Peyer's patch (tissue), 4 donors: Measurements from ENCODE around the gene LARP1. TPM values are rescaled to one million over a fixed set of nuclear protein-coding genes. Genes with fewer than 3 reads are reported as not detected.
"Not testable (repeated sequence)": the region's sequence is repeated elsewhere in the genome, so short reads cannot be mapped to it uniquely, and the experiment has no call there.

ENCODE experiments used
- DNase-seq, 3 donors: peaks; one replicate each; pipeline ENCODE4 v3.0.0-alpha.2; 2017 to 2019
- H3K27ac ChIP-seq, 4 donors: fragments of 200-600 bp; sonication (generic); one replicate each; pipeline ENCODE4 v1.5.1; 2016 to 2019
- H3K27me3 ChIP-seq, 2 donors: fragments of 200-600 bp; sonication (generic); one replicate each; pipeline ENCODE4 v1.5.1; 2019
- H3K36me3 ChIP-seq, 3 donors: fragments of 200-600 bp; sonication (generic); one replicate each; pipeline ENCODE4 v1.5.1; 2016 to 2019
- H3K4me1 ChIP-seq, 4 donors: fragments of 200-600 bp; sonication (generic); one replicate each; pipeline ENCODE4 v1.5.1; 2016 to 2019
- H3K4me3 ChIP-seq, 4 donors: fragments of 200-600 bp; sonication (generic); 1 replicate in 3 of 4; 2 replicates in 1 of 4; pipeline ENCODE4 v1.5.1; 2016 to 2019; ENCODE audit warnings: mild to moderate bottlenecking in 1 of 4
- H3K9me3 ChIP-seq, 4 donors: fragments of 200-600 bp; sonication (generic); one replicate each; pipeline ENCODE4 v1.5.1; 2016 to 2019; ENCODE audit warnings: mild to moderate bottlenecking in 1 of 4
- POLR2A ChIP-seq, 2 donors: fragments of 450-650 bp; IDR thresholded peaks; one replicate each; pipeline ENCODE4 v1.5.1; 2017; ENCODE audit warnings: antibody characterized with exemption in 2 of 2, mild to moderate bottlenecking in 2 of 2, moderate library complexity in 2 of 2
- total RNA-seq, 4 donors: library from RNA; depleted of rRNA; stranded (reverse); fragments of >200 nt; gene quantifications; one replicate each; pipeline ENCODE4 v1.1.0, GENCODE V29; 2016
- TF ChIP-seq, protein P1 (sequence below), 6 experiments: fragments of 450-650 bp in 4 of 6; fragments of 200-600 bp in 2 of 6; sonication (generic) in 1 of 6; IDR thresholded peaks; one replicate each; pipeline ENCODE4 v1.5.1; 2017 to 2019; ENCODE audit warnings: antibody characterized with exemption in 6 of 6, mild to moderate bottlenecking in 3 of 6, moderate library complexity in 1 of 6

Gene LARP1
- total RNA-seq, 4 donors from 2014 or later, result 84.1 to 177 (median 127) TPM

DNA sequence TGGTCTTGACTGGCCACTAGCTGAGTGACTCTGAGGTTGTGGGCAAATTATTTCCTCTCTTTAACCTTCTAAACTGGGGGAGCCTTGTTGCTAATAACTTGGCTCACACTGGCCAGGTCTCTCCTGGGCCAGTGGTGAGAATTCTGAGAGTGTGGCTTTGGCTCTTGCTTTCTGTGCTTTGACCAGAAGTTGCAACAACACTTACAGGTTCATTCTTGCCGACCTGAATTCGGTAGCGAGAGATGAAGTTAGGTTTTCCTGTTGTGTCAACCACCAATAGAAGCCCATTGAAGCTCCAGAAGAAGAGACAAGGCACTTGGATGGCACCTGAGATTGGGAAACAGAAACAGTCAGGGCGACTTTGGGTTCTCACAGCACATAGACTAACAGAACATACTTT lies 75.4 kb downstream of the LARP1 start:
- Histone ChIP-seq H3K9me3 (no peaks in the 10 kb centered on the region), H3K27ac (peak overlapping the region in 3 of 4 donors; percentile 41 to 78 (median 72)), H3K36me3 (peaks cover 0 to 12% (median 0%) of the 10 kb centered on the region in 3 donors), H3K27me3 (no peaks in the 10 kb centered on the region), H3K4me1 (peaks cover 0 to 11% (median 2%) of the 10 kb centered on the region in 4 donors), H3K4me3 (no peak overlapping the region)
- no peak for DNase-seq
- TF ChIP-seq, protein P1, sequence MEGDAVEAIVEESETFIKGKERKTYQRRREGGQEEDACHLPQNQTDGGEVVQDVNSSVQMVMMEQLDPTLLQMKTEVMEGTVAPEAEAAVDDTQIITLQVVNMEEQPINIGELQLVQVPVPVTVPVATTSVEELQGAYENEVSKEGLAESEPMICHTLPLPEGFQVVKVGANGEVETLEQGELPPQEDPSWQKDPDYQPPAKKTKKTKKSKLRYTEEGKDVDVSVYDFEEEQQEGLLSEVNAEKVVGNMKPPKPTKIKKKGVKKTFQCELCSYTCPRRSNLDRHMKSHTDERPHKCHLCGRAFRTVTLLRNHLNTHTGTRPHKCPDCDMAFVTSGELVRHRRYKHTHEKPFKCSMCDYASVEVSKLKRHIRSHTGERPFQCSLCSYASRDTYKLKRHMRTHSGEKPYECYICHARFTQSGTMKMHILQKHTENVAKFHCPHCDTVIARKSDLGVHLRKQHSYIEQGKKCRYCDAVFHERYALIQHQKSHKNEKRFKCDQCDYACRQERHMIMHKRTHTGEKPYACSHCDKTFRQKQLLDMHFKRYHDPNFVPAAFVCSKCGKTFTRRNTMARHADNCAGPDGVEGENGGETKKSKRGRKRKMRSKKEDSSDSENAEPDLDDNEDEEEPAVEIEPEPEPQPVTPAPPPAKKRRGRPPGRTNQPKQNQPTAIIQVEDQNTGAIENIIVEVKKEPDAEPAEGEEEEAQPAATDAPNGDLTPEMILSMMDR (IDR thresholded peaks at IDR 0.05), result no peak
- no peak for TF ChIP-seq POLR2A (IDR thresholded peaks at IDR 0.05)

DNA sequence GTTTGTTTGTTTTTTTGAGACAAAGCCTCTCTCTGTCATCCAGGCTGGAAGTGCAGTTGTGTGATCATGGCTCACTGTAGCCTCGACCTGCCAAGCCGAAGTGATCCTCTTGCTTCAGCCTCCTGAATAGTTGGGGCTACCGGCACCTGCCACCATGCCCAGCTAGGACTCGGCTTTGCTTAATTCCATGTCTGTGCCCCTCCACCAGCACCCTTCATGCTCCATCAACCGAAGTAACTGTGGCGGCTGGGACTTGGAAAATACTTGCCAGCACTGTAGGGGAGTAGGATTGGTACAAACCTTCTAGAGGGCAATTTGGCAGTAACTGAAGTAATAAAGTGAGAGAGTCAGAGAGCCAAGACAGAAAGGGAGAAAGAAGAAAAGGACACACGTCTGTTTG lies 76.3 kb downstream of the LARP1 start:
- H3K9me3 ChIP-seq, result no peaks in the 10 kb centered on the region
- peaks cover 0 to 6% (median 0%) of the 10 kb centered on the region in 3 donors for H3K36me3 ChIP-seq
- H3K27ac ChIP-seq, result no peak overlapping the region
- no peaks in the 10 kb centered on the region for H3K27me3 ChIP-seq
- no peak overlapping the region for H3K4me3 ChIP-seq
- peaks cover 0 to 11% (median 2%) of the 10 kb centered on the region in 4 donors for H3K4me1 ChIP-seq
- TF ChIP-seq, protein P1 (IDR thresholded peaks at IDR 0.05), result no peak
- TF ChIP-seq POLR2A (IDR thresholded peaks at IDR 0.05), result no peak
- DNase-seq, result no peak

DNA sequence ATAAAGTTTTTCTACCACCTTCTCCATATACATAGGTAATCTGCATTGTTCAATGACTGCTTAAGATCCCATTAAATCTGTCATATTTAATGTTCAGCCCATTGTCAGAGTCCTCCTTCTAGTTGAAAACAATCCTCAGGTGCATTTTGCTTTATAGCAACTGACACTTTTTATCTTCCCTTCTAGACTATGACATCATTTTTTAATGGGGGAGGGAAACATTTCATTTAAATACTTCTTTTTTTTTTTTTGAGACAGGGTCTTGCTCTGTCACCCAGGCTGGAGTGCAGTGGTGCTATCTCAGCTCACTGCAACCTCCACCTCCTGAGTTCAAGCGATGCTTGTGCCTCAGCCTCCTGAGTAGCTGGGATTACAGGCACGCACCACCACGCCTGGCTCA lies 77.6 kb downstream of the LARP1 start:
- H3K27me3 ChIP-seq, H3K27ac ChIP-seq, H3K9me3 ChIP-seq, H3K4me3 ChIP-seq, DNase-seq, H3K36me3 ChIP-seq: not testable (repeated sequence)
- H3K4me1 ChIP-seq, result peaks cover 0 to 14% (median 2%) of the 10 kb centered on the region in 4 donors

DNA sequence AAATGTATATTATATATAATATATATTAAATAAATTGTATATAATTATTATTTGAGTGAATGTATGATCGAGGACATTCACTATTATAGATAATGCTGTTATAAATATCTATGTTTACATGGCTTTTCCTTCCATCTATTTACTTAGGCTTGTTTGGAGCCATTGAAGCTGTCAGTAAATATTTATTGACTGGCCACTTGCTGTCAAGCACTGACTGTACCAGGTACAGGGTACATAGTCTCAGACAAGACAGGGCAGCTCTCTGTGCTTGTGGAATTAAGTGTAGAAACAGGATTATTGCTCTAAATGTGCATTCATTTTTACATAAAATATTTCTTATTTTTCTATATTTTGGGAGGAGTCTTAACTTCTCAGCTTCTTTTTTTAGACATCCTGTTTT lies 78.9 kb downstream of the LARP1 start:
- Histone ChIP-seq H3K9me3 (no peaks in the 10 kb centered on the region), H3K27me3 (no peaks in the 10 kb centered on the region), H3K27ac (peak overlapping the region in 2 of 4 donors; percentile 46 to 54), H3K4me1 (peaks cover 0 to 17% (median 2%) of the 10 kb centered on the region in 4 donors), H3K36me3 (peaks cover 0 to 10% (median 0%) of the 10 kb centered on the region in 3 donors), H3K4me3 (no peak overlapping the region)
- no peak for TF ChIP-seq POLR2A (IDR thresholded peaks at IDR 0.05)
- TF ChIP-seq, protein P1 (IDR thresholded peaks at IDR 0.05), result no peak
- DNase-seq, result no peak

DNA sequence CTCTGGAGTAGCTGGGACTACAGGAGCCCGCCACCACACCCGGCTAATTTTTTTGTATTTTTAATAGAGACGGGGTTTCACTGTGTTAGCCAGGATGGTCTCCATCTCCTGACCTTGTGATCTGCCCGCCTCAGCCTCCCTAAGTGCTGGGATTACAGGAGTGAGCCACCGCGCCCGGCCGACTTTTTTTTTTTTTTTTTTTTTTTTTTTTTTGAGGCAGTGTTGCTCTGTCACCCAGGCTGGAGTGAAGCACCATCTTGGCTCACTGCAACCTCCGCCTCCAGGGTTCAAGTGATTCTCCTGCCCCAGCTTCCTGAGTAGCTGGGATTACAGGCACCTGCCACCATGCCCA lies 80.5 kb downstream of the LARP1 start:
- DNase-seq, H3K4me3 ChIP-seq, H3K4me1 ChIP-seq, H3K36me3 ChIP-seq, H3K9me3 ChIP-seq, H3K27me3 ChIP-seq: not testable (repeated sequence)
- H3K27ac ChIP-seq, result peak overlapping the region in 1 of 4 donors; percentile 54

DNA sequence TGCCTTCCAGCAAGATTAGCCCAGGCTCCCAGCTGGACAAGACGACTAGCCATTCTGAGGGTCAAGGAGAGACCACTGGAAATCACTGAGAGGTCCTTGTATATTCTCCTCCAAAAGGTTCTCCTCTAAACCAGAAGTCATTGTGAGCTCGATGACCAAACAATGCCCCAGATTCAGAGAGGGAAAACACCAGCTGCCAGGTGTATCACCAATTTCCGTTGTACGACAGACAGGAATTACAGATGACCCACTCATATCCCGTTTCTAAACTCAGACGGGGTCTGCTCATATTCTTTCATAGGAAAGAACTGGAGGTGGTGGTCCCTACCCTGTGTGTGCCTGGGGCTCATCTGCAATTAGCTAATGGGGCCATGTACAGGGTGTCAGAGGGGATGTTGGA lies 81.0 kb downstream of the LARP1 start:
- Histone ChIP-seq H3K27me3 (no peaks in the 10 kb centered on the region), H3K27ac (no peak overlapping the region), H3K9me3 (no peaks in the 10 kb centered on the region), H3K4me1 (peaks cover 0 to 6% (median 2%) of the 10 kb centered on the region in 4 donors), H3K36me3 (peaks cover 0 to 4% (median 0%) of the 10 kb centered on the region in 3 donors), H3K4me3 (no peak overlapping the region)
- TF ChIP-seq, protein P1 (IDR thresholded peaks at IDR 0.05), result no peak
- no peak for TF ChIP-seq POLR2A (IDR thresholded peaks at IDR 0.05)
- DNase-seq, result no peak
